ENCODE results near the gene LGALS12.
"Not testable (repeated sequence)": the region's sequence is repeated elsewhere in the genome, so short reads cannot be mapped to it uniquely, and the experiment has no call there.

LGALS12 gene

DNA sequence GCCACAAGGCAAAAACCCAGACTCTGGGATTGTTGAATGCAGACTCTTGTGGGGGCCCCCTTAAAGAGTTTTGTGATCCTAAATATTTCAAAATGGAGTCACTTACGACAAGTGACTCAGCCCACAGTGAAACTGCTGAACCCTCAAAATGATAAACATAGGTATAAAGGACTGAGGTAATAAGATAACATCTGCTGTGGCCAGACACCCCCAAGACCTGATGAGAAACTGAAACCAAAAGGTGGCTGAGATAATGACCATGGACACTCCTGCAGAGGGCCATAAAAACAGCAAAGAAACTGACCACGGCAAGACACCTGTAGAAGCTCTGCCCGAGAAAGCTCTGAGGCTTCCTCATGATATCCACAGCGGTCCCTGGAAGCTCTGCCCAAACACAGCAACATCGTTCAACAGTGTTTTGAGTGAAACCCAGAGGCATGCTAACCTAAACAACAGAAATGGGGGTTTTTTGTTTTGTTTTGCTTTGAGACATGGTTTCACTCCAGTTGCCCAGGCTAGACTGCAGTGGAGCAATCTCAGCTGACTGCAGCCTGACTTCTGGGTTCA lies 29.1 kb downstream of the LGALS12 start:
- DNase-seq, result peak in 2 of 5 donors; percentile 9 to 43

DNA sequence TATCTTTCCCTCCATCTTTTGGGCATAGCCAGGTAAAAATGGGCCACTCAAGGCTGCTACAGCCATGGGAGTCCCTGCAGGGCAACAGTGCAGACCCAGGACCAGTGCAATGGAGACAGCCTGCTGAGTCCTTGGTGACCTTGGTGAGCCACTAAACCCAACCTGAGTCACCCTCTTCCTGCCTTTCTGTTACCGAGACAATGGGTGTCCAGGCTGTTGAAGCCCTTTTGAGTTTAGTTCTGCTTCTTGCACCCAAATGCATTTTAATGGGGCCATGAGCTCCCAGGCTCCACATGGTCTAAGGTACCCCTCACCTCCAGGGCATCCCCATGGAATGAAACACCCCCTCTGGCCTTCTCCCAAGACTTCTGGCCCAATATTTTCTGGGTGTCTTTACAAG lies 29.9 kb downstream of the LGALS12 start:
- DNase-seq, result peak in 2 of 5 donors; percentile 12 to 53

DNA sequence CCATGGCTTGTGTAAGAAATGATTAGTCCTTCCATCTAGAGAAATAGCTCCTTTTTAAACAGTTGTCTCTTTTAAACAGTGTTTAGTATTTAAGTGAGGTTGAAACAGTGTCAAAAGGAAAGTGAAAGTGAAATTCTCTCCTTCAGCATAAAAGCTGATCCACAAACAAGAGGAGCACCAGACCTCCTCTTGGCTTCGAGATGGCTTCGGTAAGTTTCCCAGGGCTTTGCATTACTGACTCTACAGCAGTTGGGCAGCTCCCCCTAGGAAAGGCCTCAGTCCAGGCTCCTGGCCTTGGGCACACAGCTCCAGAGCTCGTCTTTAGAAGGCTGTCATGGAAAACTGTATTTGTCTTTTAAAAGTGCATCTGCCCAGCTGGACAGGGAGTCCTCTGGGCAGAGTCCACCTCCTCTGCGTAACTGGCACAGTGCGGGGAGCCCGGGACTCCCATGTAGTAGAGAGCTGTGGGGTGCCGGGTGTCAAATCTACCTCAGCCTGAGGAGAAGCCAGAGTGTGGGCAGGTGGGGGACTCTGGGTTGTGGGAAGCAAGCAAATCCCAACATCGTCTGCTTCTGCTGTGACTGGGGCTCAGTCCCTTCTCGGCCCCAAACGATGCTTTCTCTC lies 30.9 kb downstream of the LGALS12 start, which contains the start of gene PLAAT4:
Gene PLAAT4 (plus strand): TSS at position 140 of the 624 bp plus-strand sequence. CDS start 61 bp downstream, at position 201.
- DNase-seq, result peak in 4 of 5 donors; percentile 26 to 71 (median 36)

DNA sequence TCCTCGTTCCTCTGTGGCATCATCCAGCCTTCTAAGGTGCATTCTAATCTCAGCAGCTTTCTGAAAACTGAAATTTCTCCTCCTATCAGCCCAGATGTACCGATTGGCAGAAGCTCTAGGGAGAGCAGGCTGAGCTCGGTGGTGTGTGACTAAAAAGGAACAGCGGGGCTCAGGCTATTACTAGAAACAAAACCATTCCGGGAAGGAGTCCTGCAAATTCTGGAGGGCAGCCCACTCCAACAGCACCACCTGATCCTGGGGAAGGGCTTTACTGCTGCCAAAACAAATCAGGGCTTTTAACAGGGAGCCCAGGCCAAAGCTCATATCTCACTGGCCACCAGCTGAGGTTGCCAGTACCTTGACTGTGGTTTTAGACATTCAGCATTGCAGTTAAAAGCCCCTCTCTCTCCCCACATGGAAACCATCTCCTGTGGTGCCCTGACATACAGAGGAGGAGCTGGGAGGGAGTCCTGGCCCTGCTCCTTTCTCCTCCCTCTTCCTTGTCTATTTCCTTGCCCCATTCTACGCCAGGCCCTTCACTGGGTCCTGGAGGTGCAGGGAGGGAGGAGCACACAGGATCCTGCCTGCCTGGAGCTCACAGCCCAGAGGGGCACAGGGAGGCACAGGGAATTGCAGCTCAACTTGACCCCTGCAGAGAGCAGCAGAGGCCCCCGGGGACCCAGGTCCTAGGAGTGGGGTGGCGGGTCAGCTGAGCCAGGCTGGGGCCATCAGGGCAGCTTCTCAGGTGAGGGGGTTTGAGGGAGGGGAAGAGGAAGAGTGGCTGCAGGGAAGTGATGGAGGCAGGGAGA lies 31.6 kb downstream of the LGALS12 start:
- DNase-seq, result peak in 1 of 5 donors; percentile 37

DNA sequence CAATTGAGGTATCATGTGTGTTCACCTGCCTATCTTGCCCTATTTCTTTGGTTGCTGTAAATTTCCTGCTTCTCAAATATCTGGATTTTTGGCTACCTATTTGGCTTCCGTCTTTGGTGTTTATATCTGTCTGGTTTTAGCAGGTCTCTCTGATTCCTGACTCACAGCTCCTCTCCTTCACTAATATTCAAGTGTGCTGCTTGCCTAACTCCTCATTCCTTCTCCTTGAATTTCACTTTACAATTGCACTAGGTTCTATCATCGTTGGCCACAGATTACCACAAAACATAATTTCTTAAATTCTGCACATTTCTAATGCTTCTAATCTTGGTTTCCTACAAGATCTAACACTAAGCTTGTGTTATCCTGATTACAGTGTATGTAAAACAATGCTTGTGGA lies 36.6 kb downstream of the LGALS12 start:
- DNase-seq, result not testable (repeated sequence)

DNA sequence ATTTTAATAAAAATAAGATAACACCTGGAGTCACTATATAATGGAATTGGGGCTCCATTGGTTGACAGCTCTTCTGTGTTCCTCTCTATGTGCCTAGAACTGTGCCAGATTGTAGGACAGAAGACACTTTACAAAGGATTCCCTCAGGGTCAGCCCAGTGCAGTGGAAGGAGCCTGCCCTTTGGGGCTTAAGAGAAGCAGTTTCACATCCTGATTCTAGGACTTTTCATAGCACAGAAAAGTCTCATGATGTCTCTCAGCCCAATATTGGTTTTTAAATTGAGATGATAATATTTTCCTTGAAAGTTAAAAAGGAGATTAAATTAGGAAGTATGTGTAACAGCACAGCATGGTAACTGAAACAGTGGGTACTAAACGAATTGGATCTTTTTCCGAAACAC lies 37.8 kb downstream of the LGALS12 start:
- no peak for DNase-seq

DNA sequence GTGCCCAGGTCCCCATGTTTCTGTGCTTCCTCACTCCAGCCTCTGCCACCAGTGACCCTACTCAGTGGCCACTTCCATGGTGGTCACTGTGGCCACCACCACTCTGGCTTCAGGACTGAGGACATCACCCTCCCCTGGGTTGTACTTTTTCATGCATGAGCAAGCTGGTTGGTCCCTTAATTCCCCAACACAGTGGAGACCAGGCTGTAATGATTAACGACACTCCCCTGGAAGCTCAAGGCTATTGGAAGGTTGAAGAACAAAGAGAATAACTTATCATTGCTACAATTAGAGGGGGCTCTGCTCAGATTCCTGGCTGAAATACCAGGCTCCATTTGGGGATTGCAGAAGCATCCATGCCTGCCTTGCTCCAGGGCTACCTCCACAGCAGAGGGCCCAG lies 41.2 kb downstream of the LGALS12 start:
- DNase-seq, result no peak

DNA sequence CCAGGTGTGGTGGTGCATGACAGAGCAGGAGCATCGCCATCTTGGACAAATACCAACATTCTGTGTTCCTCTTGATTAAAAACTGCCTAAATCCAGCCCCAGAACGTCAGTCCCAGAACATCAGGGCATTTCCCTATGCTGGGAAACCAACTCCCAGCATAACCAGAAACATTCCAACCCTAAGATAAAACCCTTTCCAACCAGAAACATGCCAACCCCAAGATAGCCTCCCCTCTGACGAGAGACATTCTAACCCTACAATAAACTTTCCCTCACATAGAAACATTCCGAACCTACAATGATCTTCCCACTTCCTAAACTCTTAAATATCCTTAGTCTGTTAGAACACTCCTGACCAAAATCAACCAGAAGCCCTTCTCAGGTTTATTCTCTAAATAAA lies 42.3 kb downstream of the LGALS12 start:
- no peak for DNase-seq

DNA sequence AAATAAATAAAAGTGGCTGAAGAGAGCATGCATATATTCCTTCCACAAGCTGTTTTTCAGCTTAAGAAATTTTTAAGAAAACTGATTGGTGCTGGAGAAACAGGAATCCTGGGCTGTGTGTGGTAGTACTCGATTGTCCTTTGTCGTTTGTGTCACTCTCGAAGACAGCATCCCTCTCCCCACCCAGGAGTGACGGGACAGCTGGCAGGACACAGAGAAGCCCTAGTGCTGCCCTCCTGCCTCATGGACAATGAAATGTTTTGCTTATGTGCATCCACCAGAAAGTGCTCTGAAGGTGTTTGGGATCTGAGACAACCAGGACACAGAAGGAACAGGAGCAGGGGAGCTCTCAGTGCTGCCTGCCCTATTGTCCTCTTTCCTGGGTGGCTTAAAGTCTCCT lies 43.5 kb downstream of the LGALS12 start:
- no peak for DNase-seq

DNA sequence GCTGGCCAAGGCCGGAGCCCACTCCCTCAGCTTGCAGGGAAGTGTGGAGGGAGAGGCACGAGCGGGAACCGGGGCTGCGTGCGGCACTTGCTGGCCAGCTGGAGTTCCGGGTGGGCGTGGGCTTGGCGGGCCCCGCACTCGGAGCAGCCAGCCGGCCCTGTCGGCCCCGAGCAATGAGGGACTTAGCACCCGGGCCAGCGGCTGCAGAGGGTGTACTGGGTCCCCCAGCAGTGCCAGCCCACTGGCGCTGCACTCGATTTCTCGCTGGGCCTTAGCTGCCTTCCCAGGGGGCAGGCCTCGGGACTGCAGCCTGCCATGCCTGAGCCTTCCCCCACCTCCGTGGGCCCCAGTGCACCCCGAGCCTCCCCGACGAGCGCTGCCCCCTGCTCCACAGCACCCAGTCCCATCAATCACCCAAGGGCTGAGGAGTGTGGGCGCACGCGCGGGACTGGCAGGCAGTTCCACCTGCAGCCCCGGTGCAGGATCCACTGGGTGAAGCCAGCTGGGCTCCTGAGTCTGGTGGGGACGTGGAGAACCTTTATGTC lies 44.3 kb downstream of the LGALS12 start:
- not testable (repeated sequence) for DNase-seq

DNA sequence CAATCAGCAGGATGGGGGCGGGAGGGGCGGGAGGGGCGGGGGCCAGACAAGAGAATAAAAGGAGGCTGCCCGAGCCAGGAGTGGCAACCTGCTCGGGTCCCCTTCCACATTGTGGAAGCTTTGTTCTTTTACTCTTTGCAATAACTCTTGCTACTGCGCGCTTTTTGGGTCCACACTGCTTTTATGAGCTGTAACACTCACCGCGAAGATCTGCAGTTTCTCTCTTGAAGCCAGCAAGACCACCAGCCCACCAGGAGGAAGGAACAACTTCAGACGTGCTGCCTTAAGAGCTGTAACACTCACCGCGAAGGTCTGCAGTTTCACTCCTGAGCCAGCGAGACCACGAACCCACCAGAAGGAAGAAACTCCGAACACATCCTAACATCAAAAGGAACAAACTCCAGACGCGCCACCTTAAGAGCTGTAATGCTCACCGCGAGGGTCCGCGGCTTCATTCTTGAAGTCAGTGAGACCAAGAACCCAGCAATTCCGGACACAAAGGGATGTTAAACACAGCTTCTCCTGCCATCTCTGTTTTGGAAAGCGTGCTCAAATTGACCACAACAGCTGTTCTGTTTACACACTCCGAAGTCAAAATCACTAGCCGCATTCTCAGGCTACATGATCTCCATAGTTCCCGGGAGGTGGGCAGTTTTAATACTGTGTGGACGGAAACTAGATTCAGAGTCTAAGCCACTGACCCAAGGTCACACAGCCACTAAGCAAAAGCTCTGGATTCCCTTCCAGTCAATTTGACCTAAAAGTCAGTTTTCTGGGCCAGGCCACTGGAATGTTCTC lies 45.4 kb downstream of the LGALS12 start:
- DNase-seq, result no peak

DNA sequence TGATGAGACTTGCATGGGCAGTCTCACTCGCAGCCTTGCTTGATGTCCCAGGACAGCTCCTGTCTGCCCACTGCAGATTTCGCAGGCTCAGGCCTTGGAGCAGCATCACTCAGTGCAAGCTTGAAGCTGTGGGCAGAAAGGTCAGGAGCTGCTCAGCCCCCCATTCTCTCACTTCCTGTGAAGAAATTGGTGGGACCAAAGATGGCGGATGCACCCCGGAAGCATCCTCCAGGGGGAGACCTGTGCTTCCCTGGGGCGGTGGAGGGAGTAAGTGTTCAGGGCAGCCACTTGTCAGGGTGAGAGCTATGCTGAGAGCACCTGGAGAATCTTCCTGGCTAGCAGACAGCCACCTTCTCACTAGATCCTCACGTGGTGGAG lies 46.0 kb downstream of the LGALS12 start:
- DNase-seq, result no peak

DNA sequence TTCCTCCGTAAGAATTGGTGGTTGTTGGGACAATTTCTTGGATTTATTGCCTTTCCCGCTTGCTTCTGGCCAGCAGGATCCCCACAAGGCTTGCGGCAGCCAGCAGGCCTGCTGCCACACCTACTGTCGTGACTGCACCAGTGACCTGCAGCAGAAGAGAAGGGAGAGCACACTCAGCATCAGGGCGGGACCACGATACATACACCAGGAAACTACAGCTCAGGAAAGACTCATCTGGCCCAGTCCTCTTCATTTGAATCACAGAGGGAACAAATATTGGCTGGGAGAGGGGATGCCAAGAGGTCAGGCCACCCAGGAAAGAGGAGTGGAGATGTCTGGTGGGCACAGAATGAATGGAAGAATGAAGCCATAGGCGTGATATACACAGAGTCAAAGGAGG lies 47.0 kb downstream of the LGALS12 start:
- DNase-seq, result no peak

DNA sequence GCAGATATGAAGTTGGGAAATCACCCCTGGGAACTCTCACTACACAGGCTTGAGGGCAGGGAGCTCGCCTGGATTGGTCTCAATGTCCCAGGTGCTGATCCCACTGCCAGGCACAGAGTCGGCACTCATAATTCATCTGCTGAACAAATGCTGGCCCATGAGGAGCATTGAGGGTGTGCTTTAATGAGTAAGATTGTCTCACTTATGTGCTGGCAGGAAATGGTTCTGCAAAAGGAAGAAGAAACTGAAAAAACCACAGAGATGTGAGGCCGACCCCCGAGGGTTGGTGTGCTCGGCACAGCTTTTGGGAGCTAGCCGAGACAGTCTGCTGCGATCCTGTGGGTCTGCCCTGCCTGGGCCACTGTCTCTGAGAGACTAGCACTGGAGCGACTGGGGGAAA lies 47.9 kb downstream of the LGALS12 start:
- peak in 3 of 5 donors; percentile 18 to 79 (median 26) for DNase-seq

DNA sequence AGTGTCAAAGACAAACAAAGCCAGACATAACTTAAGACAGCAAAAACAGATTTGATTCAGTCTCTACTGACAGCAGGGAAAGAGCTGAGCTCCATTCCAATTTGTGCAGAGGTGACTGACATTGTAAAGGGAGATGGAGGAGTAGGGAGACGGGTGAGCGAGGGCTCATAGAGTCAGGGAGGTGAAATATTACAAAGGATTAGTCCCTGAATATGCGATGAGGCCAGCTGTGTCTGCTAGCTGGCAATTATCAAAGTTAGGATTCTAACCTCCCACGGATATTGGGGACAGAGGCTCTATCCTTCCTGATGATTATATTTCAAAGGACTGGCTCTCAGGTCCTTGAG lies 49.0 kb downstream of the LGALS12 start:
- DNase-seq, result no peak

DNA sequence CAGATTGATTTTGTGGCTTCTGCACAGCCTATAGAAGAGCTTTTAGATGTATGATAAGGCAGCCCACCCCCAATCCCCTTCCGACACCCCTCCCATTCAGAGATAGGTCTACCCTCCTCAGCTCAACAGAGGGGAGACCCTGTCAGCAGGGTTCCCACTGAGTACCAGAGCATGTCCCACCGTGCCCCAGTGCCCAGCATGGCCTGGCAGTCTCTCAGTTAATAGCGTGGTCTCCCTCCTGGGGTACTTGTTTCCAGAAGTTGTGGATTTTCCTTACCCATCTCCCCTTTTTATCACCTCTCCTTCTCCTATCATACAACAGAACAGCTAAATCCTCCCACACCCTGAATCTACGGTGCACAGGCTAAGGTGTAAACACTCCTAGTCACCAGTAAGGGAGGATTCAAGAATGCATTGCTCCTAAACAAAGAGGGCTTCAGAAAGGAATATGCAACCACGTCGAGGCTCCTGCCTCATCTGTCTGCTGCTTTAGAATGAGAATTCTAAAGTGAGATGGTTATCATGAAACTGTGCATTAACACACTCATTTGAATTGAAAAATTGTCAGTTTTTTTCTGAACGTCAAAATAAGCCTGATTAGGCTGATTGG lies 50.6 kb downstream of the LGALS12 start:
- DNase-seq, result no peak

DNA sequence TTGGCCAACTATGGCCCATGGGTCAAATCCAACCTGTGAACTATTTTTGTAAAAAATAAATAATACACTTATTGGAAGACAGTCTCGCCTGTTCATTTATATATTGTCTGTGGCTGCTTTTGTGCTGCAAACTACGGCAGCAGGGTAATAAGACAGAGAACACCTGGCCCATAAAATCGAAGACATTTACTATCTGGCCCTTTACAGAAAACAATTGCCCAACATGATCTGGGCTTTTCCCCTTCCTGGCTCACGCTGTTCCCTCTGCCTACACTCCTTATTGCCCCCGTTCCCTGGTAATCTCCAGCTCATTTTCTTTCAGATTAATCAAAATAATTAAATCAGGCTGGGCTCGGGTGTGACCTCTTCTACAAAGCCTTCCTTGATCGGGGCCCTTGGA lies 51.7 kb downstream of the LGALS12 start:
- DNase-seq, result no peak

DNA sequence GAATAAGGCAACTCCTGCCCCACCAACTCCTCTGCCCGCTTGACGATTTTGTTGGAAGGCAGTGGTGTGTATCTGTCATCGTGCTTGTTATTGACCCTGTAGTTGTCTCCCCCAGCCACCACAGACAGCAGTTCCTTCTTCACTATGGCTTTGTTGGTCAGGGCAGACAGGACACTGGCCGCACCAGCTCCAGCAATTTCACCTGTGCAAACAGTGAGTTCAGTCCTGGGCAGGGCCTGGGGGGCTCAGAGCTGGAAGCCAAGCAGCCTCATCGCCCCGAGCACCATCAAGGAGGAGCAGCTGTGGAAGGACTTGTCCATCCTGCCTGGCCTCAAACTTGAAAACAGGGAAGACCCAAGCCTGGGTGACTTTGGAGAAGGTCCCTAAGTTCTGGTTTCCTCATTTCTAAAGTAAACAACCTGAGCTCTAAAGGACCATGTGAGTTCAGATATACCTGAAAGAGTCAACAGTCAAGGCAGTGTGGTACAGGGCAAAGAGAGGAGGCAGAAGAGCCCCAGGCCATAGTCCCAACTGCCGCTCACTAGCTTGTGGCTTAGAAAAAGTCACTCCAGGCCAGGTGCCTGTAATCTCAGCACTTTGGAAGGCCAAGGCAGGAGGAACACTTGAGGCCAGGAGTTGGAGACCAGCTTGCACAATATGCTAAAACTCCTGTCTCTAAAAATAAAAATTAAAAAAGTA lies 52.7 kb downstream of the LGALS12 start:
- DNase-seq, result no peak

DNA sequence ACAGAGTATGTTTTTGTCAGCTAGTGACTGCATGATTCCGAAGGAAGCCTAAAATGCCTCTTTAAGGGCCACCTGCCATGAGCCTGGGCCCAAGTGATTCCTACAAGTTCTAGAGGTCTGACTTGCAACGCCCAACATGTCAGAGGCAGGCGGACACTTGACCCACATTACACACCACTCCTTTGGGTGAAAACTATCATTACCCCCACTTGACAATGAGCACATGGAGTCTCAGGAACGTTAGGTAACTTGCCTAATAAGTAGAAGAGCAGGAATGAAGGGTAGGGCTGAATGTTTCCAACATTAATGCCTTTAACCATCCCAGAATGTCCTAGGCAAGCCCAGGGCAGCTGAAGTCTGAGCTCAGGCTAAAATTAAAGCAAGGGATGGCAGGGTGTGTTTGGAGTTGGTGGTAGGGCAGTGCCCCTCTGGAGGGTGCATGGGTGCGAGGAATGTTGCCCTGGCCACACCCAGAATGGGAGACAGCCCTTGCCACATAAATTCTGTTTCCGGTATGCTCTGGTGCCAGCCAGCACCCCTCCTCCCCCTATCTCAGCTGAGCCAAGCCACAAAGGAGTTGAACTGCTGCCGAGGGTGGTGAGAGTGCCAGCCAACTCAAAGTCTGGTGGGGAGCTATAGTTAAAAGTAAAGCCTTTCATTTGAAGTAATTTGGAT lies 54.8 kb downstream of the LGALS12 start:
- no peak for DNase-seq

DNA sequence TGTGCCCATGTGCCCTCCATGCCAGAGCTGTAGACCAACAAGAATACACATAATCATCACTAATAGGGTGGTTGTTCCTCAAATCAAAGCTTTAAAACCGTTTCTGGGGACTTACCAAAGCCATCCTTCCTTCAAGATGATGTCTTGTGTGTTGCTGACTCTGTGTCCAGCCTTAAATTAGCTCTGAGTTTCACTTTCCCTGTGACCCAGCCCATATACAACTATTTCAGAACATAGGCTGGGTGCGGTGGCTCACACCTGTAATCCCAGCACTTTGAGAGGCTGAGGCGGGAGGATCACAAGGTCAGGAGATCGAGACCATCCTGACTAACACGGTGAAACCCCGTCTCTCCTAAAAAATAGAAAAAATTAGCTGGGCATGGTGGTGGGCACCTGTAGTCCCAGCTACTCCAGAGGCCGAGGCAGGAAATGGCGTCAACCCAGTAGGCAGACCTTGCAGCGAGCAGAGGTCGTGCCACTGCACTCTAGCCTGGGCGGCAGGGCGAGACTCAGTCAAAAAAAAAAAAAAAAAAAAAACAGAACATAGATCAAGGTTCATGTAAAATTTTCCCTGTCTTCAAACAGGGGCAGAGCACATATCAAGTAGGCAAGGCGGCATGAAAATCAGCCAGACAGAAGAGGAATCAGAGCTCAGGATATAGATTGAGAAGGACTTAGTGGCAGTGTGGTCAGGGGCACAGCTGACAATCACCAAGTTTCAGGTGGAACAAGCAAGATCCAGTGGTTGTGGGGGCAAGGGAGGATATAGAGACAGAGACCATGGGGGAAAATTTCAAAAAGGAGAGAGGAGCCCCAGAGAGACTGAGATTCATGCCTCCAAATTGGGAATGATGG lies 57.5 kb downstream of the LGALS12 start, which contains the start of gene PLAAT2:
Gene PLAAT2 (minus strand): TSS at position 179 of the 855 bp plus-strand sequence. CDS start 55 bp downstream, at position 124.
- DNase-seq, result no peak
